Urinary bladder (tissue), 4 donors: Measurements from ENCODE around the gene SH3PXD2B. TPM values are rescaled to one million over a fixed set of nuclear protein-coding genes. Genes with fewer than 3 reads are reported as not detected.
"Not testable (repeated sequence)": the region's sequence is repeated elsewhere in the genome, so short reads cannot be mapped to it uniquely, and the experiment has no call there.

Experiments
- DNase-seq: peaks from one replicate; pipeline ENCODE4 v3.0.0-alpha.2; 2015; ENCODE audit errors: extremely low spot score
- H3K27ac ChIP-seq: one replicate; pipeline ENCODE4 v1.5.1; 2013; ENCODE audit warnings: low read depth, mild to moderate bottlenecking, moderate library complexity
- H3K36me3 ChIP-seq: one replicate; pipeline ENCODE4 v1.6.1; 2013; ENCODE audit warnings: mild to moderate bottlenecking, moderate library complexity; ENCODE audit not compliant: insufficient read depth
- H3K4me1 ChIP-seq: one replicate; pipeline ENCODE4 v1.6.1; 2013; ENCODE audit warnings: mild to moderate bottlenecking, moderate library complexity; ENCODE audit not compliant: insufficient read depth
- H3K4me3 ChIP-seq: one replicate; pipeline ENCODE4 v1.5.1; 2013; ENCODE audit warnings: low read depth, low read length
- WGBS: extraction: QIAGEN DNeasy Blood & Tissue Kit; methylation state at CpG from one replicate; pipeline ENCODE4 v1.1.7; 2013; 5-methylcytosine and 5-hydroxymethylcytosine counted together
- polyA plus RNA-seq: library from polyadenylated mRNA; stranded (reverse); fragments of 200-250 nt; gene quantifications from one replicate; pipeline ENCODE4 v1.2.3, GENCODE V29; 2013
- total RNA-seq: library from RNA; depleted of rRNA; stranded (reverse); fragments of >200 nt; gene quantifications from one replicate; pipeline ENCODE4 v1.2.3, GENCODE V29; 2014
- donor health status: healthy with polysubstance abuse.
- donor health status: healthy.

SH3PXD2B gene
- total and polyA plus RNA-seq, 2 donors: 24.3 to 39.4 TPM

DNA sequence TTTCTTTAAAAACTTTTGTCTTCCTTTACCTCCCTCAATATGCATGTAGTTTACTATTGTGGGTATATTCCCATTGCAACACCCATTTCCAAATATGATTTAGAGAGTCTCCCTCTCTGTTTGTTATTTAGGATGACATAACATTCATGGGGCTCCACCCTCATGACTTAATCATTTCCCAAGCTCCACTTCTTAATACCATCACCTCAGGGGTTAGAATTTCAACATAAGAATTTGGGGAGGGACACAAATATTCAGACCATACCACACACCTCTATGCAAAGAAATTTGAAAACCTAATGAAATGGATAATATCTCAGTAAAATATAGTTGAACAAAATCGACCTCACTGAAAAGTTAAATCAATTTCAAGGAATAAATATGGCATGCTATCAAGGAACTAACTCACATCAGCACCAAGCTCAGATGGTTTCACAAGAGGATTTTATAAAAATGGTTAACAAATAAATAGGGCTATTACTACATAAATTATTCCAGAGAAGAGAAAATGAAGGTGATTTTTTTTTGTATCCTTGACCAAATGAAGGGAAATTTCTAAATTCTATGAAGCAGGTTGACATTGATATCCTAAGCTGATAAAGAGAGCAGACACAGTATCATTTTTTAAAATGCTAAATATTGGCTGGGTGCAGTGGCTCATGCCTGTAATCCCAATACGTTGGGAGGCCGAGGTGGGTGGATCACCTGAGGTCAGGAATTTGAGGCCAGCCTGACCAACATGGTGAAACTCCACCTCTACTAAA lies 150.6 kb downstream of the SH3PXD2B start:
- DNase-seq: no peak
- H3K4me1 ChIP-seq: no peaks in the 10 kb centered on the region
- no peak overlapping the region for H3K4me3 ChIP-seq
- H3K36me3 ChIP-seq: peaks cover 2% of the 10 kb centered on the region
- 85% methylated on average over 3 of the region's 3 CpGs for WGBS
- H3K27ac ChIP-seq: no peak overlapping the region

DNA sequence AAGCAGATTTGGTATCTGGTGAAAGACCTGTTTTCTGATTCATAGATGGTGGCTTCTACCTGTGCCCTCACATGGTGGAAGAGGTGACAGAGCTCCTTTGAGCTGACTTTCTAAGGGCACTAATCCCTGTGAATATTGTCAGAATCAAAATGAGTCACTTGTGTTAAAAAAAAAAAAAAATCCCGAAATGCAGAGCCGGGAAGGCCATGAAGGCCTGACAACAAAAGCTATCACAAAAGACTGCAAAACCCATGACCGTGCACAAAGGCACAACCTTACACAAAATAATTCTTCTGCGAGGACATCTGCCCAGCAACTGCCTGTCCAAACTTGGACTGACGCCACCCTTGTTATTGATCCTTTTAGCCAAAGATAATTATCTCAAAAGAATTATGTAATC lies 151.2 kb downstream of the SH3PXD2B start:
- WGBS: 80% methylated on average over 5 of the region's 5 CpGs
- Histone ChIP-seq H3K4me3 (no peak overlapping the region), H3K27ac (no peak overlapping the region), H3K4me1 (no peaks in the 10 kb centered on the region), H3K36me3 (peaks cover 2% of the 10 kb centered on the region)
- no peak for DNase-seq

DNA sequence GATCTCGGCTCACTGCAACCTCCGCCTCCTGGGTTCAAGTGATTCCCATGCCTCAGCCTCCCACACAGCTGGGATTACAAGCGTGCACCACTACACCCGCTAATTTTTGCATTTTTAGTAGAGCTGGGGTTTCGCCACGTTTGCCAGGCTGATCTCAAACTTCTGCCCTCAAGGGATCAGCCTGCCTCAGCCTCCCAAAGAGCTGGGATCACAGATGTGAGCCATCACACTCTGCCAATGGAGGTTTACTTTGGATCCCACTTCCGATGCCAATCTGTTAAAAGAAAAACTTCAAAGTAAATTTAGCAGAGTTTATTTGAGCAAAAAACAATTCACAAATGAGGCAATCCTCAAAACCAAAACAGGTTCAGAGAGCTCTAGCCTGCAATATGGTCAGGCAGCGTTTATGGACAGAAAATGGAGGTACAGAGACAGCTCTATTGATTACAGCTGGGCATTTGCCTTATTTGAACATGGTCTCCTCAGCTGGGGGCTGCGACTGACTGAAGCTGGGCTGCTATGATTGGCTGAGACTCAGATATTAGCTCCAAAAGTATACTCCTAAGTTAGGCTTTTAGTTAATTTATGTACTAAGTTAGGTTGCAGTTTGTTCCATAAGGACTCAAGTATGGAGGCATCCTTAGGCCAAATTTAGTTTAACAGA lies 152.1 kb downstream of the SH3PXD2B start:
- no peak overlapping the region for H3K27ac ChIP-seq
- H3K36me3 ChIP-seq: peaks cover 2% of the 10 kb centered on the region
- WGBS: 62% methylated on average over 9 of the region's 9 CpGs
- no peaks in the 10 kb centered on the region for H3K4me1 ChIP-seq
- H3K4me3 ChIP-seq: no peak overlapping the region
- DNase-seq: no peak

DNA sequence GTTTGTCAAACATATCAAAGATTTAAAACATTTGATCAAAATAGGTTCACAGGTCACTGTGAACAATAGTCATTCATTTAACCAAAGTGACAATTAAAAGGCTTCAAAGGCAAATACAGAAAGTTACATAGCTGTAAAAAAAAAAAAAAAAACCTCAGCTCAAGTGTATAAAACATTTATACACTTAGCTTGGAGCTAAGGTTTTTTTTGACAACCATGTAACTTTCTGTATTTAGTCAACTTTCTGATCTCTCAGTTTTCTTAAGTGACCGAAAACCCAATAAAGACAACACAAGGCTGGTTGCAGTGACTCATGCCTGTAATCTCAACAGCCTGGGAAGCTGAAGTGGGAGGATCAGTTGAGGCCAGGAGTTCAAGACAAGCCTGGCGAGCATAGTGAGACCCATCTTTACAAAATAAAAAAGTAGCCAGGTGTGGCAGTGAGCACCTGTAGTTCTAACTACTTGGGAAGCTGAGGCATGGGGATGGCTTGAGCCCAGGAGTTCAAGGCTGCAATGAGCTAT lies 154.3 kb downstream of the SH3PXD2B start:
- WGBS: 80% methylated on average over 2 of the region's 2 CpGs
- no peaks in the 10 kb centered on the region for H3K4me1 ChIP-seq
- H3K27ac ChIP-seq: no peak overlapping the region
- no peak overlapping the region for H3K4me3 ChIP-seq
- no peaks in the 10 kb centered on the region for H3K36me3 ChIP-seq
- no peak for DNase-seq

DNA sequence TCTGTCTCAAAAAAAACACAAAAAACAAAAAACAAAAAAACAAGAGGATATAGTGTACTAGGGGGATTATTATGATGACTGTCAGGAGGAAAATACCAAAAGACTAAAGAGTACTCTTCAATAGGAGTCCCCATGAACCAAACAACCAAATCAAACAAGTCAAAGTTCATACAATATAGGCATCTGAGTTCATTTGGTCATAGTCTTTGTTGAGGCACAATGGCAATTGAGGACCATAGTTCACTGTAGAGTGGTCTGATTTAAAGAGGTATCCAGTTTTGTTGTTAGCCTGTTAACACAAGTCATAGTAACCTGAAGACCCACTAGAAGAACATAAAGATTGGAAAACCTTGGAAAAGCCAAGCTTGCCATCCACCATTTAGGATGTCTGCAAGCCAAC lies 159.5 kb downstream of the SH3PXD2B start:
- DNase-seq: no peak
- no peaks in the 10 kb centered on the region for H3K36me3 ChIP-seq
- no peak overlapping the region for H3K4me3 ChIP-seq
- H3K27ac ChIP-seq: no peak overlapping the region
- H3K4me1 ChIP-seq: no peaks in the 10 kb centered on the region

DNA sequence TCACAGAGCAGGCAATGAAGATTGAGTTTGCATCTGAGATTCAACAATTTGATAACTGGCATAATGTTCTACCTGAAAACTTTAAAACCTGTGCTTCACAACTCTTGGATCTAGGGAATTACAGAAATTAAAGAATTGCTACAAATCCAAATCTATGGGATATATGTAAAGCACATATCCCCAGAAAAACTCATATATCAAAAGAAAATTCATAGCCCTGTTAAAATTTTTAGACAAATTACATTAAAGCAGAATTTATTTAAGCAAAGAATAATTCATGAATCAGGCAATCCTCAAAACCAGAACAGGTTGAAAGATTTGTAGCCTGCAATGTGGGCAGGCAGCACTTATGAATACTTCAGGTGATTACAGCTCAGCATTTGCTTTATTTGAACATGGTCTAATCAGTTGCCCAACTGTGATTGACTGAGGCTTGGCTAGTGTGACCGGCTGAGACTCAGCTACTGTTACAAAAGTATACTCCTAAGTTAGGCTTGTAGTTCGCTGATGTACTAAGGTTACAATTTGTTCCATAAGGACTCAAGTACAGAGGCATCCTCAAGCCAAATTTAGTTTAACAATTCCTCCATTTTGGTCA lies 160.5 kb downstream of the SH3PXD2B start:
- H3K27ac ChIP-seq: no peak overlapping the region
- no peak for DNase-seq
- no peaks in the 10 kb centered on the region for H3K4me1 ChIP-seq
- 86% methylated on average over 2 of the region's 2 CpGs for WGBS
- H3K4me3 ChIP-seq: no peak overlapping the region
- H3K36me3 ChIP-seq: no peaks in the 10 kb centered on the region

DNA sequence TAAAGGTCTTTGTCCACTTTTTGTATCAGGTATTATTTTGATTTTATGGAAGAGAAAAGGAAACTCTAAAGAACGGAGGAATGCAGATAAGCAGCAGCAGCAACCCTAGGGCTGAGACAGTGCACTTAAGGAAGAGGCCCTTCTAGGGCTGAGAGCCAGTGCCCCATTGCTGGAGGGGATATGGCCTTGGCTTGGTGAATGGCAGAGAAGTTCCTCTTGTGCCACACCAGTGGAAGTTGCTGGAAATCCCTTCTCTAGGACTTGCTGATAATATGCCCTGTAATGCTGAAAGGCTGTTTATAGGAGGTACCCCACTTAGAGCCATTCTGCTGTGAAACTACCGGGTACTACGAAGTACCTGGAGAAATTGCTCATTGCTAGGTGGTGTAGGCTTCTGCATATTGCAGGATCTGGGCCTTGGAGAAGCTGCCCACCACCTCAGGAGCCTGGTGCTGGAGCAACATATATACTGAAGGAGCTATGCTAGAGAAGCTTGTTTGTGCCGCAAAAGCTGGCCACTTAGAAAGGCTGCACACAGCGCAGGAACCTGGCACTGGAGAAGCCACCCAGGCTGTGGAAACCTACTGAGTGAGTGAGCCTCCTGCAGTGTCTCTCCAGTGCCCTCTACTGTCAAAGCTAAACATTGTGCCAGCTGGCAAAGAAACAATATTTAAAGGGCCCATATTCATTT lies 161.1 kb downstream of the SH3PXD2B start:
- WGBS: 56% methylated on average over 5 of the region's 5 CpGs
- Histone ChIP-seq H3K36me3 (no peaks in the 10 kb centered on the region), H3K4me1 (no peaks in the 10 kb centered on the region), H3K27ac (no peak overlapping the region), H3K4me3 (no peak overlapping the region)
- DNase-seq: peak; percentile 41

DNA sequence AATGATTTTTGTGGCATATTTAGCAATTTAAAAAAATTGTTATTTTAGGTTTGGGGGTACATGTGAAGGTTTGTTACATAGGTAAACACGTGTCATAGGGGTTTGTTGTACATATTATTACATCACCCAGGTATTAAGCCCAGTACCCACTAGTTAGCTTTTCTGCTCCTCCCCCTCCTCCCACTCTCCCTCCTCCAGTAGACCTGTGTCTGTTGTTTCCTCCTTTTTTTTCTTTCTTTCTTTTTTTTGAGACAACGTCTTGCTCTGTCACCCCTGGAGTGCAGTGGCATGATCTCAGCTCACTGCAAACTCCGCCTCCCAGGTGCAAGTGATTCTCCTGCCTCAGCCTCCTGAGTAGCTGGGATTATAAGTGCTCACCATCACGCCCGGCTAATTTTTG lies 162.5 kb downstream of the SH3PXD2B start:
- not testable (repeated sequence) for H3K4me3 ChIP-seq, H3K36me3 ChIP-seq, H3K27ac ChIP-seq, DNase-seq, H3K4me1 ChIP-seq
- 87% methylated on average over 5 of the region's 5 CpGs for WGBS

DNA sequence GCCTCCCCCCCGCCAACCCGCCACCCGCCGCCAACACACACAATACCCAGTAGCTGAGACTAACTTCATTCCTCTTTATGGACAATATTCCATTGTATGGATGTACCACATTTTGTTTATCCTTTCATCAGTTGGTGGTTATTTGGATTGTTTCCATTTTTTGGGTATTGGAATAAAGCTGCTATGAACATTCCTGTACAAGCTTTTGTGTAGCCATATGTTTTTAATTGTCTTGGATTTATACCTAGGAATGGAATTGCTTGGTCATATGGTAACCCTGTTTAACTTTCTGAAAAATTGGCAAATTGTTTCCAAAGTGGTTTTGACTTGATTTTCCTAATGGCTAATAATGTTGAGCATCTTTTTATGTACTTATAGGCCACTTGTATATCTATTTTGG lies 165.9 kb downstream of the SH3PXD2B start:
- H3K36me3 ChIP-seq: no peaks in the 10 kb centered on the region
- WGBS: 98% methylated on average over 4 of the region's 4 CpGs
- no peak overlapping the region for H3K27ac ChIP-seq
- H3K4me1 ChIP-seq: no peaks in the 10 kb centered on the region
- H3K4me3 ChIP-seq: no peak overlapping the region
- DNase-seq: no peak

DNA sequence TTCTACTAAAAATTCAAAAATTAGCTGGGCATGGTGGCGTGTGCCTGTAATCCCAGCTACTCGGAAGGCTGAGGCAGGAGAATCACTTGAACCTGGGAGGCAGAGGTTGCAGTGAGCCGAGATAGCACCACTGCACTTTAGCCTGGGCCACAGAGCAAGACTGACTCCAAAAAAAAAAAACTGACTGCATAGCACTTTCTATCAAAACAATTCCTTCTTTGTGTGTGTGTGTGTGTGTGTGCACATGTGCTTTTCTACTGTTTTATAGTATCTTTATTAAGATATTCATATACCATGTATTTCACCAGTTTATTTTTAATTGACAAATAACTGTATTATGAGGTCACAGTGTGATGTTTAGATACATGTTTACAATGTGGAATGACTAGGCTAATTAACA lies 167.2 kb downstream of the SH3PXD2B start:
- DNase-seq, H3K4me1 ChIP-seq, H3K4me3 ChIP-seq, H3K27ac ChIP-seq, H3K36me3 ChIP-seq: not testable (repeated sequence)
- 94% methylated on average over 3 of the region's 3 CpGs for WGBS

DNA sequence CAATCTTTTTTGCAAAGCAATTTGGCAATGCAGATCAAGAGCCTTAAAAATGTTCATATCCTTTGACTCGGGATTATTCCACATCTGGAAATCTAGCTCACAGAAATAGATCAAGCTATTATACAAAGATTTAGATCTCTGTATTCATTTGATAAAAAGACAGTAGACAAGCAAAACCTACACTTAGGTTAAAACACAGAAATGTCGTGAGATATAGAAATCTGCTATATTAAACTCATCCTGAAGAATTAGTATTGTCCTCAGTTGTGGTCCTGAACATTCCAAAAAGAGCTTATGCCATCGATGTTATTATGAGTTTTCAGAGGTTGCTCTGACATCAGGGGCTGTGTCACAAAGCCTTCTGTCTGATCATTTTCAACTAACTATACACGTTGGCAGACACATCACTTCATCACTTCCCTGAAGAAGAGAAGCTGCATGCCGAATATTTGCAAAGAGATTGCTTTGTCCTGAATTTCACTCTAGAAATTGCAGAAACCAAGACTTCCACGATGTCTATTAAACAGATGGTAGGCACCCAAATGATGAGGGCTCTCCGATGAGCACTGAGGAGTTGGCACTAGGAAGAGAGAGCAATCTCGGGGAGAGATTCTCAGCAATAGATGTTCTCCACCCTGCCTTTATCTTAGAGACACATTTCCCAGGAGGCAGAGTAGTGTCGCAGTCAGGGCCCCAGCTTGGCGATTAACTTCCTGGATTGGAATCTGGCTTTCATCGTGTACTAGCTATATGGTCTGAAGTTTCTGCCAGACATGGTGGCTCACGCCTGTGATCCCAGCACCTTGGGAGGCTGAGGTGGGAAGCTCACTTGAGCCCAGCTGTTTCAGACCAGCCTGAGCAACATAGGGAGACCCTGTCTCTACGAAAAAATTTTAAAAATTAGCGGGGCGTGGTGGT lies 168.8 kb downstream of the SH3PXD2B start:
- DNase-seq: no peak

DNA sequence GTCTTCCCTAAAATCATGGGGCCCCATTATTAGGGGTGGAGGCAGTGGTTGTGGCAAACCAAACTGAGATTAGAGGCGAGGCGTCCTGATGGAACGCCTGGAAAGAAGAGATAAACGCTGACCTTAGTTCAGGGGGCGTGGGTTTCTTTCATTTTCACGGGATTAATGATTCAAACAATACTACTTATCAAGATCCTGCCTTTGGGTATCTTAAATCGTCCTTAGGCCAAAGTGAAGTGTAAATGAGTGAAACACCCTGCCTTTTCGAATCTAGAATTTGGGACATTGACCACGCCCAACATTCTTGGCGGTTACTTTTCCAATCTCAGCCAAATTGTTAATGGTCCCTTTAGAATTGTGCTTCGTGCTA lies 169.7 kb downstream of the SH3PXD2B start:
- no peaks in the 10 kb centered on the region for H3K36me3 ChIP-seq
- no peaks in the 10 kb centered on the region for H3K4me1 ChIP-seq
- H3K27ac ChIP-seq: peak overlapping the region; percentile 65
- DNase-seq: no peak
- WGBS: 2% methylated on average over 11 of the region's 11 CpGs
- peak overlapping the region; percentile 93 for H3K4me3 ChIP-seq

More for the DNA sequence above, 168.8 kb downstream of the SH3PXD2B start:
- 54% methylated on average over 15 of the region's 15 CpGs for WGBS
- H3K27ac ChIP-seq: no peak overlapping the region
- H3K4me1 ChIP-seq: no peaks in the 10 kb centered on the region
- no peak overlapping the region for H3K4me3 ChIP-seq
- no peaks in the 10 kb centered on the region for H3K36me3 ChIP-seq
